ENCODE data around the gene ZNF407.
"Not testable (repeated sequence)": the region's sequence is repeated elsewhere in the genome, so short reads cannot be mapped to it uniquely, and the experiment has no call there.

ZNF407 gene

GRCh38 chr18:74597662-74598349 is at the start of gene ZNF407:
TSS of gene ZNF407 (plus strand) at chr18:74597870. CDS start at chr18:74631020, 33,150 bp downstream.
- peak; percentile 80 for DNase-seq (ENCODE audit: low read depth)

- no peak for DNase-seq (ENCODE audit: low read depth)
Measured at GRCh38 chr18:74549591-74550104, 48.0 kb upstream of the ZNF407 start.

GRCh38 chr18:74550886-74551285 is 46.8 kb upstream of the ZNF407 start:
- no peak for DNase-seq (ENCODE audit: low read depth)

- no peak for DNase-seq (ENCODE audit: low read depth)
Measured at GRCh38 chr18:74551452-74551851, 46.2 kb upstream of the ZNF407 start.

- peak; percentile 39 for DNase-seq (ENCODE audit: low read depth)
Measured at GRCh38 chr18:74551936-74552555, 45.6 kb upstream of the ZNF407 start.

- no peak for DNase-seq (ENCODE audit: low read depth)
Measured at GRCh38 chr18:74556126-74556525, 41.5 kb upstream of the ZNF407 start.

GRCh38 chr18:74558096-74558495 is 39.6 kb upstream of the ZNF407 start:
- DNase-seq (ENCODE audit: low read depth) = no peak

- DNase-seq (ENCODE audit: low read depth) = no peak
Measured at GRCh38 chr18:74562131-74562730, 35.4 kb upstream of the ZNF407 start.

GRCh38 chr18:74562775-74563174 is 34.9 kb upstream of the ZNF407 start:
- DNase-seq (ENCODE audit: low read depth) = no peak

- DNase-seq (ENCODE audit: low read depth) = no peak
Measured at GRCh38 chr18:74563999-74564398, 33.7 kb upstream of the ZNF407 start.

- not testable (repeated sequence) for DNase-seq (ENCODE audit: low read depth)
Measured at GRCh38 chr18:74565164-74565563, 32.5 kb upstream of the ZNF407 start.

- DNase-seq (ENCODE audit: low read depth) = not testable (repeated sequence)
Measured at GRCh38 chr18:74565993-74566392, 31.7 kb upstream of the ZNF407 start.

- no peak for DNase-seq (ENCODE audit: low read depth)
Measured at GRCh38 chr18:74567822-74568221, 29.8 kb upstream of the ZNF407 start.

GRCh38 chr18:74569401-74569800 is 28.3 kb upstream of the ZNF407 start:
- DNase-seq (ENCODE audit: low read depth) = no peak

GRCh38 chr18:74570266-74570665 is 27.4 kb upstream of the ZNF407 start:
- no peak for DNase-seq (ENCODE audit: low read depth)

GRCh38 chr18:74571895-74572680 is 25.6 kb upstream of the ZNF407 start:
- DNase-seq (ENCODE audit: low read depth) = no peak

- DNase-seq (ENCODE audit: low read depth) = no peak
Measured at GRCh38 chr18:74573053-74573452, 24.6 kb upstream of the ZNF407 start.

- DNase-seq (ENCODE audit: low read depth) = no peak
Measured at GRCh38 chr18:74574916-74575315, 22.8 kb upstream of the ZNF407 start.

GRCh38 chr18:74577019-74577418 is 20.7 kb upstream of the ZNF407 start:
- no peak for DNase-seq (ENCODE audit: low read depth)

- DNase-seq (ENCODE audit: low read depth) = no peak
Measured at GRCh38 chr18:74579496-74580065, 18.1 kb upstream of the ZNF407 start.

- no peak for DNase-seq (ENCODE audit: low read depth)
Measured at GRCh38 chr18:74582642-74583041, 15.0 kb upstream of the ZNF407 start.

GRCh38 chr18:74587441-74587840 is 10.2 kb upstream of the ZNF407 start:
- no peak for DNase-seq (ENCODE audit: low read depth)
